Measurements from ENCODE around the gene SLC18A3.

SLC18A3 gene

GRCh38 chr10:49651917-49652316 lies 41.8 kb downstream of the SLC18A3 start:
- no peak for DNase-seq (ENCODE audit: low read depth)

DNA sequence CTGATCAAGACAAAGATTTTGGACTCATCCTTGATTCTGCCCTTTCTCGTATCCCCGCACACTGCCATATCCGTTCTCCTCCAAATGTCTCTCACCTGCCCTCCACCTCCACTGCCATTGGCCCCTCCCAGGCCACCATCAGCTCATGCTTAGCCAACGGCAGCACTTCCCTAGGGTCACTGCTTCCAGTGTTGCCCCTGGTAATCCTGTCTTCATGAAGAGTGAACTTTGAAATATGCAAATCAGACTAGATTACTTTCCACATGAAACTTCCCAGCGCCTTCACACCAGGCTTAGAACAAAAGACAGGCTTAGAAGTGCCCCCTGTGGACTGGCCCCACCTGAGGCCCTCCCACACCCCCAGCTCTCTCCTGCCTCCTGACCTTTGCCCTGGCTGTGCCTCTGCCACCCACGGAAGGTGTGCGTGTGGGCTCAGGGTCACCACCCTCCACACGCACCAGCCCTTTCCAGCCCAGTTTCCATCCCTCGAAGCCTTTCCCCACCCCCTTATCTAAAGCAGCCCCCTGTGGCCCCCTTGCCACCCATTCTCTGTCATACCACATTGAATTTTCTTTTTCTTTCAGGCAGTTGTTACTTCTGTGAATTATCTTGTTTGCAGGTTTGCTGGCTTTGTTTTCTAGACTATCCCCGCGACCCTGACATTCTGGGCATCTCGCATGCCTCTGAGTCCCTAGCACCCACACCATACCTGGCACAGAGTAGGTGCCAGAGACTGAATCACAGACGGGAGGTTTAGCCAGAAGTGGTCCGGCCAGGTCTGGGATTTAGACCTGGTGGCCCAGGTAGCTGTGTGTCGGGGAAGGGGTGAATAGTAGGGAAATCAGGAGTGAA lies 42.5 kb downstream of the SLC18A3 start:
- no peak for DNase-seq (ENCODE audit: low read depth)

GRCh38 chr10:49653273-49653929 lies 43.3 kb downstream of the SLC18A3 start:
- DNase-seq (ENCODE audit: low read depth): no peak

DNA sequence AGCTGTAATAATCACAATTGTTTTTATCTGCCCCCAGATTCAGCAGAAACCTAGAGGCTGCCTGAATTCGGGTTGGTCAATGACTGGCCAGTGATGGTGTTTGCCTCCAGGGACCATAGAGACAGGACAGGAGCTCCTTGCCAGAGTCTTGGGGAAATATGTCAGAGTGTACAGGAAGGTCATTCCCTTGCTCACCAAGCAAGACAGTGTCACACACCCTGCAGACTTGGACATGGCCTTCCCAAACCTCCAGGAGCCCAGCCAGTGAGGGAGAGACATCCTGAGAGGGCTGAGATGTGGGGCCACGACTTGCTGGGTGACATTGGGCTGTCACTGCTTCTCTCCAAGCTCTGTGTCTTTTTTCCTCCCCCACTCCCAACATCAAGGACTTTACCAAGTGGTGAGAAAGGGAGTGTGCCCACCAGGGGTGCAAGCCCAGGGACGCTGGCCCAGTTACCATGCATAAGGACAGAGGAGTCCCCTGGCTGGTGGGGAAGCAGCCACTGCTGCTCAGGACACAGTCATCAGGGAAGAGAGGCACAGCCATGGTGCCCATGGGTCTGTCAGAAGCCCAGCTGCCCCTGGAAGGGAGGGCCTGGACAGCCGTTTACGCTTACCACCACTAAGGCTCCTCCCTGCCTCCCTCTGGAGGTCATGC lies 44.1 kb downstream of the SLC18A3 start:
- DNase-seq (ENCODE audit: low read depth): no peak

DNA sequence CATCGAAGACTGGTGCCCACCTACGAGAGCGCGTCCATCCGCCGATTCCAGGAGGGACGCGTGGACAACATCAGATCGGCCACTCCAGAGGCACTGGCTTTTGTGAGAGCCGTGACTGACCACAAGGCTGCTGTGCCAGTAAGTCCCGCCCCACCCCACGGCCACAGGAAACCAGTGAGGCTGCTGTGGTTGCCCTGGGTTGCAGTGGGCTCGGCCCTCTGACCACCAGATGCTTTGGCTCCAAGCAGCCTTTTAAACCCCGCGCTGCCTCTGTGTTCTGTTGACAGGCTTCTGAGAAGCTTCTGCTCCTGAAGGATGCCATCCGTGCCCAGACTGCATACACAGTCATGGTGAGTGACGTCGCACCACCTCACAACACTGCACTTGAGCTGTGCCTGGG lies 45.0 kb downstream of the SLC18A3 start:
- no peak for DNase-seq (ENCODE audit: low read depth)

GRCh38 chr10:49656845-49657493 lies 46.9 kb downstream of the SLC18A3 start:
- no peak for DNase-seq (ENCODE audit: low read depth)

DNA sequence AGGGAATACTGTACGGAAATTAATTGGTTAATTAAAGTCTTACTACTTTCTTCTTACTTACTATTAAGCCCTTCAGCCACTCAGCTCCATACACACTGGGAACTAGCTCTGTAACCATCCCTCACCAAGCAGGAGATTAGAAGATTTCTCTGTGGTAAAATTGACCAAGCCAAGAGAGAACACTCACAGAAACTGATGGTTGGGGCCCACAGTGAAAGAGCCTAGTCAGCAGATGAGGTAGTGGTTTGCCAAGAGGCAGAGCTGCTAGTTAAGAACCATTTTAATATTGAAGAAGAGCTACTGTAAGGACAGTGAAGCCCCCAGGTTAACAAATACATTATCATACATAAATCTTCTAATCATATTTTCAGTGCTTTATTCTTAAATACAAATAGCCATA lies 47.5 kb downstream of the SLC18A3 start:
- no peak for DNase-seq (ENCODE audit: low read depth)

GRCh38 chr10:49661140-49661856 lies 51.2 kb downstream of the SLC18A3 start:
- no peak for DNase-seq (ENCODE audit: low read depth)

All from stimulated activated CD8-positive, alpha-beta memory T cell treated with anti-CD3 and anti-CD28 coated beads, Interleukin-7, amount 100 ng/mL, for 24 hours (primary cell).